HCT116 (cell line): ENCODE results near the gene HIRIP3. TPM values are rescaled to one million over a fixed set of nuclear protein-coding genes. Genes with fewer than 3 reads are reported as not detected.

ENCODE experiments used
- ATAC-seq: fragments of 200-7000 bp; cut with Tn5 transposase; 2 replicates; pipeline ENCODE4 v1.9.1; 2020; ENCODE audit warnings: mild to moderate bottlenecking, moderate library complexity
- BruUV-seq: library from RNA; stranded (reverse); fragments of 400-500 nt; replicated peaks from 2 replicates; lab custom pipeline; 2021; lab: Mats Ljungman, UMichigan
- CTCF ChIA-PET: fragments of 300-600 bp; sonication (Branson Sonifier 250); formaldehyde crosslinking; loops from one replicate; lab custom pipeline; 2021; ENCODE audit warnings: antibody characterized with exemption; lab: Charles Lee
- POLR2A ChIA-PET: fragments of 300-600, 350-600 bp; sonication (Branson Sonifier 250); formaldehyde crosslinking; loops from one replicate; lab custom pipeline; 2021; ENCODE audit warnings: antibody characterized with exemption; lab: Charles Lee
- RAD21 ChIA-PET, 2 experiments: fragments of 300-600 bp; sonication (Branson Sonifier 250); formaldehyde crosslinking; loops; one replicate each; lab custom pipeline; 2023; ENCODE audit warnings: low total read pairs in 2 of 2; ENCODE audit not compliant: uncharacterized antibody in 2 of 2, unreplicated experiment in 2 of 2, low non-redundant PET in 1 of 2; lab: Charles Lee
- DNase-seq: peaks from one replicate; pipeline ENCODE4 v3.0.0-alpha.2; 2010; ENCODE audit warnings: low read depth, low spot score
- H2AFZ ChIP-seq: fragments of 200-600 bp; shearing (Covaris generic), sonication (generic); 2 replicates; pipeline ENCODE4 v1.6.1; 2017; ENCODE audit warnings: low read depth, mixed run types, mixed read lengths, antibody characterized with exemption, low read length; ENCODE audit not compliant: poor library complexity, severe bottlenecking
- H3K27ac ChIP-seq: 2 replicates; pipeline ENCODE4 v1.5.1; 2012; ENCODE audit warnings: low read depth, low read length
- H3K27me3 ChIP-seq: fragments of 200-600 bp; sonication (generic); 2 replicates; pipeline ENCODE4 v1.6.1; 2016; ENCODE audit warnings: mixed run types, low read length, mixed read lengths; ENCODE audit not compliant: insufficient read depth
- H3K36me3 ChIP-seq, 2 experiments: fragments of 200-500 bp in 1 of 2; fragments of 200-600 bp in 1 of 2; sonication (Bioruptor generic) in 1 of 2; sonication (generic) in 1 of 2; 2 replicates each; pipeline versions ENCODE4 v1.5.1 to v1.6.1; 2014 to 2016; ENCODE audit warnings: low read length in 2 of 2, inconsistent platforms in 1 of 2, mixed read lengths in 1 of 2, mixed run types in 1 of 2; ENCODE audit not compliant: insufficient read depth in 2 of 2, control insufficient read depth in 1 of 2
- H3K4me1 ChIP-seq, 2 experiments: fragments of 200-600 bp in 1 of 2; sonication (generic) in 1 of 2; 2 replicates each; pipeline versions ENCODE4 v1.5.1 to v1.6.1; 2012 to 2017; ENCODE audit warnings: low read length in 2 of 2, inconsistent platforms in 1 of 2, mild to moderate bottlenecking in 1 of 2, mixed read lengths in 1 of 2, mixed run types in 1 of 2, moderate library complexity in 1 of 2; ENCODE audit not compliant: insufficient read depth in 2 of 2, control insufficient read depth in 1 of 2
- H3K4me2 ChIP-seq: fragments of 200-600 bp; sonication (generic); 2 replicates; pipeline ENCODE4 v1.6.1; 2017; ENCODE audit warnings: mixed run types, low read length, mixed read lengths
- H3K4me3 ChIP-seq, 2 experiments: fragments of 200-600 bp in 1 of 2; sonication (generic) in 1 of 2; replicated peaks in 1 of 2; 2 replicates each; pipeline ENCODE4 v1.5.1; 2011 to 2016; ENCODE audit warnings: low read length in 2 of 2, control low read depth in 1 of 2, low read depth in 1 of 2, mild to moderate bottlenecking in 1 of 2, mixed read lengths in 1 of 2, mixed run types in 1 of 2
- H3K79me2 ChIP-seq: fragments of 200-600 bp; sonication (generic); 2 replicates; pipeline ENCODE4 v1.6.1; 2017; ENCODE audit warnings: mild to moderate bottlenecking, mixed run types, low read length, moderate library complexity, mixed read lengths; ENCODE audit not compliant: insufficient read depth
- H3K9ac ChIP-seq: fragments of 200-600 bp; sonication (generic); 2 replicates; pipeline ENCODE4 v1.6.1; 2016; ENCODE audit warnings: low read length, mixed read lengths
- H3K9me2 ChIP-seq: fragments of 200-600 bp; sonication (generic), shearing (Covaris generic); 2 replicates; pipeline ENCODE4 v1.6.1; 2017; ENCODE audit warnings: mixed run types, mild to moderate bottlenecking, moderate library complexity; ENCODE audit not compliant: insufficient read depth
- H3K9me3 ChIP-seq, 2 experiments: fragments of 200-500 bp in 1 of 2; fragments of 200-600 bp in 1 of 2; sonication (Bioruptor generic) in 1 of 2; sonication (generic) in 1 of 2; 2 replicates each; pipeline ENCODE4 v1.6.1; 2014 to 2017; ENCODE audit warnings: low read length in 2 of 2, mixed read lengths in 2 of 2, inconsistent platforms in 1 of 2, low read depth in 1 of 2, mild to moderate bottlenecking in 1 of 2, mixed run types in 1 of 2, moderate library complexity in 1 of 2; ENCODE audit not compliant: control insufficient read depth in 1 of 2, insufficient read depth in 1 of 2
- H4K20me1 ChIP-seq: fragments of 200-600 bp; sonication (generic), shearing (Covaris generic); 2 replicates; pipeline ENCODE4 v1.6.1; 2017; ENCODE audit warnings: mixed run types, mild to moderate bottlenecking, moderate library complexity; ENCODE audit not compliant: insufficient read depth
- CTCF ChIP-seq, 3 experiments: fragments of 200-600 bp in 1 of 3; sonication (generic) in 1 of 3; IDR thresholded peaks in 2 of 3; conservative IDR thresholded peaks in 1 of 3; 2 replicates each; pipeline ENCODE4 v1.5.1; 2012 to 2017; ENCODE audit warnings: low read depth in 2 of 3, low read length in 2 of 3, antibody characterized with exemption in 1 of 3, borderline replicate concordance in 1 of 3, control low read depth in 1 of 3, mild to moderate bottlenecking in 1 of 3, mixed read lengths in 1 of 3, mixed run types in 1 of 3, moderate library complexity in 1 of 3; ENCODE audit not compliant: insufficient read depth in 1 of 3
- ELF1 ChIP-seq: IDR thresholded peaks from 2 replicates; pipeline ENCODE4 v1.6.1; 2012; ENCODE audit warnings: low read depth, borderline replicate concordance
- EZH2 ChIP-seq: fragments of 200-600 bp; sonication (generic); IDR thresholded peaks from 2 replicates; pipeline ENCODE4 v1.6.1; 2017; ENCODE audit warnings: antibody characterized with exemption, mixed run types
- MAX ChIP-seq: IDR thresholded peaks from 2 replicates; pipeline ENCODE4 v1.6.1; 2012
- ZNF274 ChIP-seq: fragments of 200-500 bp; sonication (Bioruptor generic); IDR thresholded peaks from 2 replicates; pipeline ENCODE4 v1.6.1; 2014; ENCODE audit warnings: mild to moderate bottlenecking, low read depth, low read length, inconsistent platforms
- intact Hi-C: fragments of 100-400 bp; cut with micrococcal nuclease; formaldehyde crosslinking; loops from 2 replicates; pipeline ENCODE4 v1.10.0; 2022
- total RNA-seq: library from RNA; stranded (reverse); gene quantifications from one replicate; pipeline ENCODE4 v1.2.1, GENCODE V29; 2021; ENCODE audit not compliant: unreplicated experiment

Gene HIRIP3
- total RNA-seq, 1 experiment from 2014 or later = 21.8 TPM

- Histone ChIP-seq H3K9me2 (no peaks in the 10 kb centered on the region), H3K36me3 (peaks cover 0 to 7% of the 10 kb centered on the region in 2 experiments; a peak in 3 of 4 replicates)
- RAD21 ChIA-PET = no interaction called here
- ATAC-seq = no peak
- DNase-seq = no peak
- intact Hi-C loops = no loop called here
- TF ChIP-seq ZNF274 (no peak), ELF1 (no peak), MAX (no peak), EZH2 (no peak)
- TF ChIP-seq, all 23 proteins: peak for 0
- BruUV-seq = no TSS peak
- Histone ChIP-seq H4K20me1 (no peaks in the 10 kb centered on the region), H3K4me2 (no peak overlapping the region), H3K27ac (no peak overlapping the region), H2AFZ (no peak overlapping the region), H3K9ac (no peak overlapping the region), H3K4me3 (no peak overlapping the region), H3K9me3 (no peaks in the 10 kb centered on the region), H3K79me2 (peaks cover 11% of the 10 kb centered on the region), H3K27me3 (no peaks in the 10 kb centered on the region), H3K4me1 (peaks cover 0 to 5% of the 10 kb centered on the region in 2 experiments; a peak in 1 of 4 replicates)
- POLR2A ChIA-PET = no interaction called here
- CTCF ChIA-PET = no interaction called here
Measured at GRCh38 chr16:30000735-30001631, 5.6 kb upstream of the HIRIP3 start.

- ChIA-PET CTCF (no interaction called here), POLR2A (no interaction called here), RAD21 (interaction anchor here in 1 of 2 experiments (0.5 kb wide), 1 partner anchor 489 kb away, joined by 3 read pairs; no protein-coding TSS in a partner anchor)
- DNase-seq (no peak), ATAC-seq (no peak)
- H3K27me3 ChIP-seq = no peaks in the 10 kb centered on the region
- no peak overlapping the region for H3K27ac ChIP-seq
- no peak for TF ChIP-seq CTCF (IDR thresholded peaks at IDR 0.05 in 2 of 3, conservative IDR thresholded peaks at IDR 0.05 in 1 of 3; ENCODE audit: borderline replicate concordance in 1 of 3, insufficient read depth in 1 of 3, low read depth in 2 of 3, low read length in 2 of 3)
- no peak overlapping the region for H3K4me2 ChIP-seq
- intact Hi-C loops = no loop called here
- peaks cover 11% of the 10 kb centered on the region for H3K79me2 ChIP-seq
- no TSS peak for BruUV-seq
- no peak overlapping the region for H3K9ac ChIP-seq
- H3K4me3 ChIP-seq = no peak overlapping the region
- H2AFZ ChIP-seq = no peak overlapping the region
- H3K9me2 ChIP-seq = no peaks in the 10 kb centered on the region
- peaks cover 0 to 4% of the 10 kb centered on the region in 2 experiments; a peak in 2 of 4 replicates for H3K36me3 ChIP-seq
- peaks cover 4 to 18% of the 10 kb centered on the region in 2 experiments for H3K4me1 ChIP-seq
- H4K20me1 ChIP-seq = no peaks in the 10 kb centered on the region
- H3K9me3 ChIP-seq = no peaks in the 10 kb centered on the region
Measured at GRCh38 chr16:29999605-30000004, 4.2 kb upstream of the HIRIP3 start.
